Limb (tissue), 2 donors: ENCODE data around the gene MCCC2.
"Not testable (repeated sequence)": the region's sequence is repeated elsewhere in the genome, so short reads cannot be mapped to it uniquely, and the experiment has no call there.

Source experiments
- DNase-seq, 2 donors: peaks; one replicate each; pipeline ENCODE4 v3.0.0-alpha.2; 2016; ENCODE audit errors: extremely low spot score in 2 of 2

MCCC2 gene

GRCh38 chr5:71586941-71587765 lies at the start of gene MCCC2:
Gene MCCC2 (plus strand): TSS chr5:71587340. CDS start chr5:71587426, 86 bp downstream.
- DNase-seq, result peak; percentile 93 to 96

GRCh38 chr5:71537687-71538086 lies 49.5 kb upstream of the MCCC2 start:
- no peak for DNase-seq

GRCh38 chr5:71550885-71551284 lies 36.3 kb upstream of the MCCC2 start:
- not testable (repeated sequence) for DNase-seq

GRCh38 chr5:71551582-71551981 lies 35.6 kb upstream of the MCCC2 start:
- not testable (repeated sequence) for DNase-seq

- DNase-seq, result not testable (repeated sequence)
Observed at GRCh38 chr5:71552026-71552749, 35.0 kb upstream of the MCCC2 start.

- DNase-seq, result no peak
Observed at GRCh38 chr5:71563161-71563560, 24.0 kb upstream of the MCCC2 start.

GRCh38 chr5:71564895-71565294 lies 22.2 kb upstream of the MCCC2 start:
- no peak for DNase-seq

GRCh38 chr5:71569748-71570509 lies 17.2 kb upstream of the MCCC2 start:
- no peak for DNase-seq

GRCh38 chr5:71571811-71572210 lies 15.3 kb upstream of the MCCC2 start:
- DNase-seq, result not testable (repeated sequence)

GRCh38 chr5:71573591-71573990 lies 13.5 kb upstream of the MCCC2 start:
- DNase-seq, result no peak

- not testable (repeated sequence) for DNase-seq
Observed at GRCh38 chr5:71575588-71575987, 11.6 kb upstream of the MCCC2 start.

- DNase-seq, result no peak
Observed at GRCh38 chr5:71576241-71576640, 10.9 kb upstream of the MCCC2 start.

GRCh38 chr5:71577839-71578238 lies 9.3 kb upstream of the MCCC2 start:
- not testable (repeated sequence) for DNase-seq

- no peak for DNase-seq
Observed at GRCh38 chr5:71582945-71583584, 4.1 kb upstream of the MCCC2 start.

GRCh38 chr5:71586052-71586940 lies 844 bp upstream of the MCCC2 start:
- peak in 1 of 2 donors; percentile 10 for DNase-seq

GRCh38 chr5:71587766-71588532 lies 809 bp downstream of the MCCC2 start:
- peak in 1 of 2 donors; percentile 32 for DNase-seq

GRCh38 chr5:71588533-71588885 lies 1.4 kb downstream of the MCCC2 start:
- no peak for DNase-seq

- DNase-seq, result no peak
Observed at GRCh38 chr5:71589903-71590302, 2.8 kb downstream of the MCCC2 start.

- no peak for DNase-seq
Observed at GRCh38 chr5:71591100-71591499, 4.0 kb downstream of the MCCC2 start.

- no peak for DNase-seq
Observed at GRCh38 chr5:71596169-71596568, 9.0 kb downstream of the MCCC2 start.
